HepG2 (cell line): Measurements from ENCODE around the gene FDXACB1. TPM values are rescaled to one million over a fixed set of nuclear protein-coding genes. Genes with fewer than 3 reads are reported as not detected.

Source experiments
- ATAC-seq: fragments of 200-7000 bp; cut with Tn5 transposase; 3 replicates; pipeline ENCODE4 v1.9.1; 2020; ENCODE audit warnings: mild to moderate bottlenecking, moderate library complexity
- BruUV-seq: library from RNA; stranded (reverse); fragments of 400-500 nt; replicated peaks from 2 replicates; lab custom pipeline; 2021; lab: Mats Ljungman, UMichigan
- CTCF ChIA-PET: fragments of 300-600 bp; formaldehyde crosslinking; extraction: SDS; loops from one replicate; lab custom pipeline; 2021; ENCODE audit warnings: low total read pairs, inconsistent platforms, low intra/inter-chr PET ratio; lab: Yijun Ruan, JAX
- POLR2A ChIA-PET: fragments of 350-600 bp; sonication (Branson Sonifier 250); formaldehyde crosslinking; loops from one replicate; lab custom pipeline; 2020; ENCODE audit warnings: antibody characterized with exemption, inconsistent platforms; lab: Yijun Ruan, JAX
- DNase-seq: peaks from one replicate; pipeline ENCODE4 v3.0.0-alpha.2; 2015; ENCODE audit warnings: low spot score
- FAIRE-seq: peaks from 3 replicates; lab custom pipeline; 2011; peaks lifted over from hg19 to GRCh38; lab: Jason Lieb, UNC
- H2AFZ ChIP-seq: one replicate; pipeline ENCODE4 v1.6.1; 2011; ENCODE audit warnings: low read length, inconsistent platforms
- H3K27ac ChIP-seq: fragments of 300-600 bp; 3 replicates; pipeline ENCODE4 v1.8.0; 2011; ENCODE audit warnings: mixed run types, mild to moderate bottlenecking, mixed read lengths, low read length, inconsistent platforms; ENCODE audit not compliant: insufficient read depth; ENCODE audit errors: extremely low read length
- H3K27me3 ChIP-seq, 2 experiments: fragments of 200-600 bp in 1 of 2; 2 replicates in 1 of 2; 3 replicates in 1 of 2; pipeline versions ENCODE4 v1.6.0 to v1.8.0; 2011; ENCODE audit warnings: low read length in 2 of 2, mild to moderate bottlenecking in 2 of 2, moderate library complexity in 2 of 2, inconsistent platforms in 1 of 2; ENCODE audit not compliant: insufficient read depth in 2 of 2, control insufficient read depth in 1 of 2
- H3K36me3 ChIP-seq, 2 experiments: fragments of 200-600 bp in 1 of 2; replicated peaks in 1 of 2; 2 replicates in 1 of 2; 3 replicates in 1 of 2; pipeline versions ENCODE4 v1.5.1 to v1.8.0; 2011; ENCODE audit warnings: low read length in 2 of 2, inconsistent platforms in 1 of 2; ENCODE audit not compliant: insufficient read depth in 2 of 2, control insufficient read depth in 1 of 2
- H3K4me1 ChIP-seq: 2 replicates; pipeline ENCODE4 v1.5.1; 2012; ENCODE audit warnings: low read length, inconsistent platforms; ENCODE audit not compliant: insufficient read depth
- H3K4me2 ChIP-seq: 2 replicates; pipeline ENCODE4 v1.6.0; 2011; ENCODE audit warnings: low read depth, low read length, inconsistent platforms
- H3K4me3 ChIP-seq, 3 experiments: fragments of 200-600 bp in 1 of 3; sonication (generic), shearing (Covaris generic) in 1 of 3; replicated peaks in 1 of 3; 2 replicates each; pipeline ENCODE4 v1.5.1; 2011 to 2016; ENCODE audit warnings: low read length in 3 of 3, inconsistent platforms in 2 of 3, low read depth in 2 of 3, mild to moderate bottlenecking in 2 of 3, control low read depth in 1 of 3, mixed read lengths in 1 of 3; ENCODE audit not compliant: insufficient read depth in 1 of 3
- H3K79me2 ChIP-seq: one replicate; pipeline ENCODE4 v1.6.1; 2011; ENCODE audit warnings: low read length, inconsistent platforms; ENCODE audit not compliant: insufficient read depth
- H3K9ac ChIP-seq: 2 replicates; pipeline ENCODE4 v1.6.0; 2011; ENCODE audit warnings: mild to moderate bottlenecking, low read depth, low read length, inconsistent platforms; ENCODE audit not compliant: insufficient read depth
- H3K9me3 ChIP-seq: 2 replicates; pipeline ENCODE4 v1.5.1; 2012; ENCODE audit warnings: mild to moderate bottlenecking, low read length
- H4K20me1 ChIP-seq: 2 replicates; pipeline ENCODE4 v1.6.0; 2011; ENCODE audit warnings: inconsistent platforms, mild to moderate bottlenecking, low read length, moderate library complexity; ENCODE audit not compliant: insufficient read depth
- BRF2 ChIP-seq: sonication (generic); formaldehyde crosslinking; IDR thresholded peaks from 2 replicates; pipeline ENCODE4 v1.8.1; 2022; ENCODE audit warnings: mild to moderate bottlenecking, missing genetic modification reagents
- CEBPZ ChIP-seq: IDR thresholded peaks from 2 replicates; pipeline ENCODE4 v1.6.1; 2012; ENCODE audit warnings: low read length, improper control_type of control experiment
- KLF16 ChIP-seq, 2 experiments: sonication (generic) in 1 of 2; formaldehyde crosslinking in 1 of 2; IDR thresholded peaks; 2 replicates each; pipeline versions ENCODE4 v1.6.1 to v1.8.0; 2016 to 2023; ENCODE audit warnings: missing genetic modification reagents in 2 of 2, missing compliant biosample characterization in 1 of 2
- MTA1 ChIP-seq: sonication (generic); formaldehyde crosslinking; IDR thresholded peaks from 2 replicates; pipeline ENCODE4 v1.4.0; 2020; ENCODE audit warnings: missing genetic modification reagents, mild to moderate bottlenecking, borderline replicate concordance
- NCOR1 ChIP-seq: fragments of 200-600 bp; sonication (generic); IDR thresholded peaks from 2 replicates; pipeline ENCODE4 v1.7.0; 2017; ENCODE audit warnings: antibody characterized with exemption, low read length, borderline replicate concordance
- NR2F1 ChIP-seq, 2 experiments: fragments of 450-650 bp in 1 of 2; formaldehyde crosslinking in 1 of 2; IDR thresholded peaks; 2 replicates each; pipeline versions ENCODE4 v1.5.0 to v1.6.1; 2016 to 2020; ENCODE audit warnings: mild to moderate bottlenecking in 1 of 2, missing compliant biosample characterization in 1 of 2, missing genetic modification reagents in 1 of 2, moderate library complexity in 1 of 2
- RCOR2 ChIP-seq: IDR thresholded peaks from 2 replicates; pipeline ENCODE4 v1.6.1; 2016; ENCODE audit warnings: missing biosample characterization, missing genetic modification reagents
- SMYD3 ChIP-seq: sonication (generic); formaldehyde crosslinking; IDR thresholded peaks from 2 replicates; pipeline ENCODE4 v1.8.1; 2023; ENCODE audit warnings: mild to moderate bottlenecking, missing genetic modification reagents
- ZBTB38 ChIP-seq: sonication (generic); formaldehyde crosslinking; IDR thresholded peaks from 2 replicates; pipeline ENCODE4 v1.5.1; 2020; ENCODE audit warnings: mild to moderate bottlenecking, missing genetic modification reagents
- ZNF558 ChIP-seq: sonication (generic); formaldehyde crosslinking; IDR thresholded peaks from 2 replicates; pipeline ENCODE4 v1.9.0; 2022; ENCODE audit warnings: mild to moderate bottlenecking, missing genetic modification reagents, borderline replicate concordance
- ZNF652 ChIP-seq: IDR thresholded peaks from 2 replicates; pipeline ENCODE4 v1.6.1; 2016; ENCODE audit warnings: low read depth, borderline replicate concordance
- ZSCAN29 ChIP-seq: sonication (generic); formaldehyde crosslinking; conservative IDR thresholded peaks from 2 replicates; pipeline ENCODE4 v1.4.0; 2020; ENCODE audit warnings: mild to moderate bottlenecking, missing genetic modification reagents
- WGBS: methylation state at CpG from one replicate; pipeline ENCODE4 v1.1.6; 2017; ENCODE audit warnings: low lambda C conversion rate; 5-methylcytosine and 5-hydroxymethylcytosine counted together
- in situ Hi-C: cut with HindIII; loops from 2 replicates; pipeline ENCODE4 v1.10.0; 2017; ENCODE audit warnings: low pct_unique_long_range_greater_than_20kb; ENCODE audit not compliant: extremely low pct_ligation_motif_present
- intact Hi-C: fragments of 100-400 bp; cut with micrococcal nuclease; formaldehyde crosslinking; loops from one replicate; pipeline ENCODE4 v1.10.0; 2022; ENCODE audit not compliant: unreplicated experiment
- polyA plus RNA-seq, 8 experiments: library from polyadenylated mRNA; depleted of rRNA in 3 of 8; stranded (reverse) in 7 of 8; unstranded in 1 of 8; fragments of >200 nt; fragmentation: Illumina TruSeq in 4 of 8; extraction: Trizol in 4 of 8; gene quantifications; 2 replicates each; pipeline versions ENCODE4 v1.2.1 to v1.2.3, GENCODE V29; 2011 to 2016; ENCODE audit warnings: low read depth in 4 of 8, missing spikeins in 1 of 8, mixed read lengths in 1 of 8; ENCODE audit not compliant: insufficient read depth in 1 of 8
- total RNA-seq, 5 experiments: library from RNA; depleted of rRNA; stranded (reverse); fragments of >200 nt; fragmentation: Illumina TruSeq; extraction: Trizol; gene quantifications; 2 replicates each; pipeline ENCODE4 v1.2.3, GENCODE V29; 2016; ENCODE audit warnings: low read depth in 1 of 5

FDXACB1 gene
- total and polyA plus RNA-seq, 2 of the 13 experiments (the other 11 are each of a cell fraction or from before 2014, with no cell fraction given), result 1.1 to 3.4 TPM

GRCh38 chr11:111926505-111927391, 47.8 kb upstream of the FDXACB1 start (continued):
- no peak for TF ChIP-seq CEBPZ
- TF ChIP-seq NCOR1, result peak; percentile 67; the same call in 1 of the 2 replicates
- TF ChIP-seq ZSCAN29 (CRISPR knock-in tag), result 0 out of 2 replicates have a peak, but pooled peaks have one; percentile 34
- TF ChIP-seq KLF16 (CRISPR knock-in tag; IDR thresholded peaks at IDR 0.05), result peak in 1 of 2 experiments; percentile 70; a peak in 1 of 4 replicates
- no peak for TF ChIP-seq NR2F1 (CRISPR knock-in tag; IDR thresholded peaks at IDR 0.05)
- TF ChIP-seq SMYD3, result no peak; the same call in 1 of the 2 replicates

GRCh38 chr11:111925953-111926352, 47.0 kb upstream of the FDXACB1 start:
- POLR2A ChIA-PET, result interaction anchor here (1.0 to 2.7 kb wide), 8 partner anchors 8 to 99 kb away, joined by 3 to 66 read pairs (median 14); partner anchors contain the start of genes ALG9, C11orf52, CRYAB and DIXDC1
- no peak overlapping the region for H2AFZ ChIP-seq
- no peaks in the 10 kb centered on the region for H4K20me1 ChIP-seq
- no peaks in the 10 kb centered on the region for H3K36me3 ChIP-seq
- WGBS, result 98% methylated on average over 15 of the region's 16 CpGs
- H3K4me3 ChIP-seq, result peak overlapping the region in 1 of 3 experiments; percentile 58; a peak in 1 of 6 replicates
- CTCF ChIA-PET, result no interaction called here
- peak overlapping the region; percentile 64; the same call in 1 of the 2 replicates for H3K9ac ChIP-seq
- peak overlapping the region; percentile 92 for H3K27ac ChIP-seq
- H3K4me1 ChIP-seq, result peaks cover 77% of the 10 kb centered on the region
- BruUV-seq, result no TSS peak
- TF ChIP-seq ZNF558 (0 out of 2 replicates have a peak, but pooled peaks have one; percentile 17), MTA1 (CRISPR knock-in tag) (no peak), BRF2 (no peak), ZNF652 (CRISPR knock-in tag) (no peak), RCOR2 (CRISPR knock-in tag) (no peak), ZBTB38 (peak; percentile 54; the same call in 1 of the 2 replicates)
- intact Hi-C loops (loop anchor here (2.0 kb wide), 1 partner anchor 47 kb away; the partner anchor contains the start of genes CFAP68 and FDXACB1), in situ Hi-C loops (loop anchor here (5.0 kb wide), 1 partner anchor 49 kb away; the partner anchor contains the start of genes CFAP68 and FDXACB1)
- peak overlapping the region; percentile 69 for H3K4me2 ChIP-seq
- FAIRE-seq, result no peak
- H3K9me3 ChIP-seq, result no peaks in the 10 kb centered on the region
- no peaks in the 10 kb centered on the region for H3K79me2 ChIP-seq
- DNase-seq, result no peak
- no peaks in the 10 kb centered on the region for H3K27me3 ChIP-seq
- no peak for ATAC-seq
